A549 (cell line): Measurements from ENCODE around the gene LAMC3.

ENCODE experiments used
- CBX2 ChIP-seq: fragments of 200-600 bp; sonication (generic); IDR thresholded peaks from 2 replicates; pipeline ENCODE4 v1.6.1; 2016; ENCODE audit warnings: low read depth, mild to moderate bottlenecking, borderline replicate concordance
- CEBPB ChIP-seq, 2 experiments: fragments of >200 bp in 1 of 2; sonication (Bioruptor Twin) in 1 of 2; formaldehyde crosslinking in 1 of 2; IDR thresholded peaks; 2 replicates each; pipeline ENCODE4 v1.6.1; 2012 to 2016
- EHMT2 ChIP-seq: fragments of 200-600 bp; sonication (generic); IDR thresholded peaks from 2 replicates; pipeline ENCODE4 v1.6.1; 2016; ENCODE audit warnings: antibody characterized with exemption, low read depth, mild to moderate bottlenecking, moderate library complexity
- EP300 ChIP-seq, 2 experiments: fragments of >200 bp; sonication (Bioruptor Twin); formaldehyde crosslinking; IDR thresholded peaks; 2 replicates in 1 of 2; 3 replicates in 1 of 2; pipeline ENCODE4 v1.6.1; 2016 to 2017
- GATA3 ChIP-seq: IDR thresholded peaks from 2 replicates; pipeline ENCODE4 v1.6.1; 2012; ENCODE audit warnings: borderline replicate concordance
- POLR2A ChIP-seq: IDR thresholded peaks from 2 replicates; pipeline ENCODE4 v1.6.1; 2012; ENCODE audit warnings: mild to moderate bottlenecking, low read length
- POLR2AphosphoS2 ChIP-seq: conservative IDR thresholded peaks from 2 replicates; pipeline ENCODE4 v1.6.1; 2012; ENCODE audit warnings: low read length, improper control_type of control experiment, inconsistent platforms
- RAD21 ChIP-seq, 2 experiments: fragments of >200 bp in 1 of 2; sonication (Bioruptor Twin) in 1 of 2; formaldehyde crosslinking in 1 of 2; IDR thresholded peaks in 1 of 2; conservative IDR thresholded peaks in 1 of 2; 2 replicates in 1 of 2; 3 replicates in 1 of 2; pipeline ENCODE4 v1.6.1; 2012 to 2018; ENCODE audit warnings: inconsistent platforms in 1 of 2
- TF ChIP-seq, protein P1 (sequence below): fragments of >200 bp; sonication (Bioruptor Twin); formaldehyde crosslinking; IDR thresholded peaks from 3 replicates; pipeline ENCODE4 v1.5.1; 2016
- TF ChIP-seq, protein P2 (sequence below): fragments of 200-600 bp; sonication (generic); IDR thresholded peaks from 2 replicates; pipeline ENCODE4 v1.6.1; 2016; ENCODE audit warnings: antibody characterized with exemption, mild to moderate bottlenecking, moderate library complexity
- TF ChIP-seq, protein P3 (sequence below): fragments of 450-650 bp; IDR thresholded peaks from 2 replicates; pipeline ENCODE4 v1.6.1; 2014; ENCODE audit warnings: antibody characterized with exemption

DNA sequence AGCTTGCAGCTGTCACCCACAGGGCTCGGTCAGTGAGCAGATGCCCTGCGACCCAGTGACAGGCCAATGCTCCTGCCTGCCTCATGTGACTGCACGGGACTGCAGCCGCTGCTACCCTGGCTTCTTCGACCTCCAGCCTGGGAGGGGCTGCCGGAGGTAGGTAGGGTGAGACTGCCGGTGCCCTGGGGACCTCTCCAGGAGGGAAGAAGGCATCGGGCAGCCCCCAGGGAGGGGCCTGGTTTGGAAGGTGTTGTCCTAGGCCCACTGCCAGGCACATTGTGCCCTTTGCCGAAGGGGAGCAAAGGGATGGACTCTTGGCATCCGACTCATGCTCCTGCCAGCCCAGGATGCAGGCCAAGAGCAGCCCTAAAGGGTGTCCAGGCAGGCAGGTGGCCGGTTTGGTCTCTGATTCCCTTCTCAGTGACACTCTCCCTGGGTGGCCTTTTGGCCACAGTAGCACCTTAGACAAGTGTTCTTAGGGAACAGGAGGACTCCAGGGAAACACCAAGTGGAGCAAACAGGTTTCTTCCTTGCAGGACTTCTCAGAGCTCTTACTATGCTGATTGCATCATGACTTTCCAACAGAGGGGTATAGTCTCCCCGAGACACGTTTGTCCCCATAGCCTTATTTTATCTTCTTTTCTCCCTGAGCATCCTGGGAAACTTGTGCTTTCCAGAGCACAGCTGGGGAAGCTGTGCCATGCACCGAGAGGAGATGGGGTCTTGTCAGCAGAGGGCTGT lies 59.3 kb downstream of the LAMC3 start:
- TF ChIP-seq, protein P1, sequence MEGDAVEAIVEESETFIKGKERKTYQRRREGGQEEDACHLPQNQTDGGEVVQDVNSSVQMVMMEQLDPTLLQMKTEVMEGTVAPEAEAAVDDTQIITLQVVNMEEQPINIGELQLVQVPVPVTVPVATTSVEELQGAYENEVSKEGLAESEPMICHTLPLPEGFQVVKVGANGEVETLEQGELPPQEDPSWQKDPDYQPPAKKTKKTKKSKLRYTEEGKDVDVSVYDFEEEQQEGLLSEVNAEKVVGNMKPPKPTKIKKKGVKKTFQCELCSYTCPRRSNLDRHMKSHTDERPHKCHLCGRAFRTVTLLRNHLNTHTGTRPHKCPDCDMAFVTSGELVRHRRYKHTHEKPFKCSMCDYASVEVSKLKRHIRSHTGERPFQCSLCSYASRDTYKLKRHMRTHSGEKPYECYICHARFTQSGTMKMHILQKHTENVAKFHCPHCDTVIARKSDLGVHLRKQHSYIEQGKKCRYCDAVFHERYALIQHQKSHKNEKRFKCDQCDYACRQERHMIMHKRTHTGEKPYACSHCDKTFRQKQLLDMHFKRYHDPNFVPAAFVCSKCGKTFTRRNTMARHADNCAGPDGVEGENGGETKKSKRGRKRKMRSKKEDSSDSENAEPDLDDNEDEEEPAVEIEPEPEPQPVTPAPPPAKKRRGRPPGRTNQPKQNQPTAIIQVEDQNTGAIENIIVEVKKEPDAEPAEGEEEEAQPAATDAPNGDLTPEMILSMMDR: no peak
- TF ChIP-seq CEBPB (IDR thresholded peaks at IDR 0.05) (no peak), POLR2AphosphoS2 (no peak), POLR2A (no peak), RAD21 (conservative IDR thresholded peaks at IDR 0.05 in 1 of 2, IDR thresholded peaks at IDR 0.05 in 1 of 2) (no peak), CBX2 (no peak), EP300 (IDR thresholded peaks at IDR 0.05) (no peak), GATA3 (no peak), EHMT2 (no peak)
- TF ChIP-seq, protein P2, sequence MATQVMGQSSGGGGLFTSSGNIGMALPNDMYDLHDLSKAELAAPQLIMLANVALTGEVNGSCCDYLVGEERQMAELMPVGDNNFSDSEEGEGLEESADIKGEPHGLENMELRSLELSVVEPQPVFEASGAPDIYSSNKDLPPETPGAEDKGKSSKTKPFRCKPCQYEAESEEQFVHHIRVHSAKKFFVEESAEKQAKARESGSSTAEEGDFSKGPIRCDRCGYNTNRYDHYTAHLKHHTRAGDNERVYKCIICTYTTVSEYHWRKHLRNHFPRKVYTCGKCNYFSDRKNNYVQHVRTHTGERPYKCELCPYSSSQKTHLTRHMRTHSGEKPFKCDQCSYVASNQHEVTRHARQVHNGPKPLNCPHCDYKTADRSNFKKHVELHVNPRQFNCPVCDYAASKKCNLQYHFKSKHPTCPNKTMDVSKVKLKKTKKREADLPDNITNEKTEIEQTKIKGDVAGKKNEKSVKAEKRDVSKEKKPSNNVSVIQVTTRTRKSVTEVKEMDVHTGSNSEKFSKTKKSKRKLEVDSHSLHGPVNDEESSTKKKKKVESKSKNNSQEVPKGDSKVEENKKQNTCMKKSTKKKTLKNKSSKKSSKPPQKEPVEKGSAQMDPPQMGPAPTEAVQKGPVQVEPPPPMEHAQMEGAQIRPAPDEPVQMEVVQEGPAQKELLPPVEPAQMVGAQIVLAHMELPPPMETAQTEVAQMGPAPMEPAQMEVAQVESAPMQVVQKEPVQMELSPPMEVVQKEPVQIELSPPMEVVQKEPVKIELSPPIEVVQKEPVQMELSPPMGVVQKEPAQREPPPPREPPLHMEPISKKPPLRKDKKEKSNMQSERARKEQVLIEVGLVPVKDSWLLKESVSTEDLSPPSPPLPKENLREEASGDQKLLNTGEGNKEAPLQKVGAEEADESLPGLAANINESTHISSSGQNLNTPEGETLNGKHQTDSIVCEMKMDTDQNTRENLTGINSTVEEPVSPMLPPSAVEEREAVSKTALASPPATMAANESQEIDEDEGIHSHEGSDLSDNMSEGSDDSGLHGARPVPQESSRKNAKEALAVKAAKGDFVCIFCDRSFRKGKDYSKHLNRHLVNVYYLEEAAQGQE: no peak
- TF ChIP-seq, protein P3, sequence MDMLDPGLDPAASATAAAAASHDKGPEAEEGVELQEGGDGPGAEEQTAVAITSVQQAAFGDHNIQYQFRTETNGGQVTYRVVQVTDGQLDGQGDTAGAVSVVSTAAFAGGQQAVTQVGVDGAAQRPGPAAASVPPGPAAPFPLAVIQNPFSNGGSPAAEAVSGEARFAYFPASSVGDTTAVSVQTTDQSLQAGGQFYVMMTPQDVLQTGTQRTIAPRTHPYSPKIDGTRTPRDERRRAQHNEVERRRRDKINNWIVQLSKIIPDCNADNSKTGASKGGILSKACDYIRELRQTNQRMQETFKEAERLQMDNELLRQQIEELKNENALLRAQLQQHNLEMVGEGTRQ: no peak
